ENCODE results near the gene EDNRA.

EDNRA gene

DNA sequence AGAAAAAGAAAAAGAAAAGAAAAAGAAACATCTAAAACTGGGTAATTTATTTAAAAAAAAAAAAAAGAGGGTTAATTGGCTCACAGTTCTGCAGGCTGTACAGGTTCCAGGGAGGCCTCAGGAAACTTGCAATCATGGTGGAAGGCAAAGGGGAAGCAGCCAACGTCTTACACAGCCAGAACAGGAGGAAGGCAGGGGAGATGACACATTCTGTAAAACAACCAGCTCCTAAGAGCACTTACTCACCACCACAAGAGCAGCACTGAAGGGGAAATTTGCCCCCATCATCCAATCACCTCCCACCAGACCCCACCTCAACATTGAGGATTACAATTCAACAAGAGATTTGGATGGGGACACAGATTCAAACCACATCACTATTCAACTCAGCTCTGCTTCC is 99.5 kb downstream of the EDNRA start:
- DNase-seq, result no peak

DNA sequence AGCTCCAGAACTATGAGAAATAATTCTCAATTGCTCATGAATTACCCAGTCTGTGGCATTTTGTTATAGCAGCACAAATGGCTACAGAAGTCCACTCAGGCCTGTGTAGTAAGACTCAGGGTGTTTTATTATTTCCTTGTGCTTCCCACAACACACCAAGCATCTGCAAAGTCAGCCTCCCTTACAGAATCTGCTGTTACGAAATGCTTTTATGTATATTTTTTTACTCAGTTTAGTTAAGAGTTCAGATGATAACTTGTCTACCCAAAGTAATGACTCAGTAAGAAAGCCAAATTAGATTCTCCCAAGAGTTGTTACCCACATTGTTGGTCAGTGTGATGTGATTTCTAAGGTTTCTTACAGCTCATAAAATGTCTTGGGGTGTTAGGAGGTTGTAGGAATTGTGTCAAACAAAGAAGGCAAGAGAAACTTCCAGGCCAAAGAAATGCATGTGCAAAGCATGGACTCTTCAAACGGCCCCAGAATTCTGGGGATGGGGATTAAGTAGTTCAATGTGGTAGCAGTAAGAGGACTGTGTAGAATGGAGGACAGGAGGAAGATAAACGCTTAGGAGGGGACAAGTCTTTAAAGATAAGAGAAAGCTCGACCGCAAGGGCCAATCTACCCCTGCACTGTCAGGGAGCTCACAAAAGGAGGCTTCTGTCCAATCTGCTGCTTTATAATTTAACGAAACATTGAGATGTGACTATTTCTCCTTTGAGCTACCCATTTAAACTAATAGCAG is 100.9 kb downstream of the EDNRA start:
- Mint-ChIP-seq H3K4me3 (no peak overlapping the region), H3K9me3 (peaks cover 3% of the 10 kb centered on the region), H3K4me1 (ENCODE audit: low read depth) (no peaks in the 10 kb centered on the region), H3K27ac (no peak overlapping the region), H3K27me3 (peaks cover 10% of the 10 kb centered on the region), H3K36me3 (ENCODE audit: low read depth) (no peaks in the 10 kb centered on the region)
- no peak for DNase-seq

More for the DNA sequence above, 99.5 kb downstream of the EDNRA start:
- Mint-ChIP-seq H3K4me1 (ENCODE audit: low read depth) (no peaks in the 10 kb centered on the region), H3K36me3 (ENCODE audit: low read depth) (no peaks in the 10 kb centered on the region), H3K27me3 (peaks cover 2% of the 10 kb centered on the region), H3K4me3 (no peak overlapping the region), H3K27ac (no peak overlapping the region), H3K9me3 (peaks cover 3% of the 10 kb centered on the region)

DNA sequence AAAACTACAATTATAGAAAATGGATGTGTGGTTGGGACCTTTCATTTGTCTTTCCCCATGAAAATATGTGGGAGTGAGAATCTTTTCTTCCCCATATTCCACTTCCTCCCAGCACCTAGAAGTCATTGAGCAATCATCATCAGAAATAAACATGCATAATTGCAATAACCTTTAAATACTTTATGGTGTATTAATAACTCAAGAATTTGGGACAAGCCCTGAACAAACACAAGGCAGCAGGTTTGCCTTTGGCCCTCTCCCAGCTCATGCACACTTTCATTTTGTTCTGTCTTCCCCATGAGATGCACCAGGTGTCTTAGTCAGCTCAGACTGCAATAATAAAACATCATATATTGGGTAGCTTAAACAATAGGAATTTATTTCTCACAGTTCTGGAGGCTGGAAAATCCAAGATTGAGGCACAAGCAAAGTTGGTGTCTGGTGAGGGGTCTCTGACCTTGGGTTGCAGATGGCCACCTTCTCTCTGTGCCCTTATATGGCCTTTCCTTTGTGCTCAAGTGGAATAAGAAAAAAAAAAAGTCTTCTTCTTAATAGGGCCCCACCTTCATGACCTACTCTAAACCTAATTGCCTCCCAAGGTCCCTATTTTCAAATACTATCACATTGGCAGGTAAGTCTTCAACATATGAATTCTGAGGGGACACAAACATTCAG is 101.6 kb downstream of the EDNRA start:
- peaks cover 3% of the 10 kb centered on the region for H3K9me3 Mint-ChIP-seq
- H3K27me3 Mint-ChIP-seq, result peaks cover 10% of the 10 kb centered on the region
- no peaks in the 10 kb centered on the region for H3K36me3 Mint-ChIP-seq (ENCODE audit: low read depth)
- no peak for DNase-seq
- H3K4me3 Mint-ChIP-seq, result no peak overlapping the region
- H3K4me1 Mint-ChIP-seq (ENCODE audit: low read depth), result no peaks in the 10 kb centered on the region
- H3K27ac Mint-ChIP-seq, result no peak overlapping the region

DNA sequence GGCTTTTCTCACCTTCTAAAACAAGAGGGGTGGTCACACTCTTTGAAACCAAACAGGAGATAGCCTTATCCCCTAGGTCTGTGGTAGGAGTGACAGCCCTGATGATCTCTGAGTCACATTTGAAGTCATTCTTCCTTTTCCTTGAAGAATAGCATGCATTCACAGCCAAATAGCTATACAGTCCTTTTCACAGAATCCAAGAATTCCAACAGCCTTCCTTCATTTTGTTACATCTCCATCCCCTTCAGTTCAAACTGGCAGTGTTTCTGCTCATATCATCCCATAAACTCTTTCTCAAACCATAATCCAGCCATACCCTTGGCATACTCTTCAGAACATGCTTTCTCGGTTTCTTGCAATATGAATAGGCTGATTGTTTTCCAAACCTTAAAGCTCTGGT is 103.0 kb downstream of the EDNRA start:
- H3K9me3 Mint-ChIP-seq, result peaks cover 3% of the 10 kb centered on the region
- DNase-seq, result no peak
- H3K27me3 Mint-ChIP-seq, result peaks cover 10% of the 10 kb centered on the region
- H3K36me3 Mint-ChIP-seq (ENCODE audit: low read depth), result no peaks in the 10 kb centered on the region
- H3K4me3 Mint-ChIP-seq, result no peak overlapping the region
- H3K4me1 Mint-ChIP-seq (ENCODE audit: low read depth), result no peaks in the 10 kb centered on the region
- no peak overlapping the region for H3K27ac Mint-ChIP-seq

DNA sequence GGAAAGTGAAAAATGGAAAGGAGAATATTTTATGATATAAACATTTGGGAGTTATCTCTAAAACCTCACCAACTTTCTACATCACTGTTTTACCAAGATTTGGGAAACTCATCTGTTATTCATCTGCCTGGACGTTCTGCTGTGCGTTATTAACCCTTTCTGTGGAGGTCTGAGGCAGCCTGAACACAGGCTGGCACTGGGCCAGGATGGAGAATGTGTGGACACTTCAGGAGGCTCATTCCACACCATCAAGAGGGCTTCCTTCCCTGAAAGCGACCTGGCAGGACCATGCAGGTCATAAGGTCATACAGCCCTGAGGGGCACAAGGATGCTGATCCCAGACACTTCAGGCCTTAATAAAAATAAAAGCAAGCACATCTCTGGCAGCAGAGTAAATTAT is 105.1 kb downstream of the EDNRA start:
- no peak for DNase-seq
- Mint-ChIP-seq H3K4me1 (ENCODE audit: low read depth) (peaks cover 2% of the 10 kb centered on the region), H3K9me3 (peaks cover 3% of the 10 kb centered on the region), H3K27me3 (peaks cover 10% of the 10 kb centered on the region), H3K27ac (no peak overlapping the region), H3K36me3 (ENCODE audit: low read depth) (no peaks in the 10 kb centered on the region), H3K4me3 (no peak overlapping the region)

DNA sequence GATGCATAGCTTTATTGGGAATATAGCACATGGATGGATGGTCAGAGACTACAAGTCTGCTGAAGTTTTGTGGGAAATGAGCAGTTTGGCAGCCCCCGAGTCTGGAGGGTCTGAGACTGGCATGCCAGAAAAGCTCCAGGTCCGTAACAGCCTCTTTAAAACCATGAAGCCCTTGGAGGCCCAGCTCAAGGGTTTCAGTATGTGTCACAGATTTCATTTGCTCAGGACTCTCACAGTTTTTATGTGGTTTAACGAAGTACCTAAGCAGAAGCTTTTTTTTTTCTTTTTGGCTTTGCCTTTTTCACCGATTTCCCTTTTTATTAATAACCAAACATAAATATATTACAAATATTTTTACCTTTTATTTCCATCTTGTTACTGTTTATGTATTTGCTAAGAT is 105.7 kb downstream of the EDNRA start:
- peaks cover 10% of the 10 kb centered on the region for H3K27me3 Mint-ChIP-seq
- no peak for DNase-seq
- H3K27ac Mint-ChIP-seq, result no peak overlapping the region
- no peak overlapping the region for H3K4me3 Mint-ChIP-seq
- no peaks in the 10 kb centered on the region for H3K36me3 Mint-ChIP-seq (ENCODE audit: low read depth)
- peaks cover 2% of the 10 kb centered on the region for H3K4me1 Mint-ChIP-seq (ENCODE audit: low read depth)
- H3K9me3 Mint-ChIP-seq, result peaks cover 3% of the 10 kb centered on the region

DNA sequence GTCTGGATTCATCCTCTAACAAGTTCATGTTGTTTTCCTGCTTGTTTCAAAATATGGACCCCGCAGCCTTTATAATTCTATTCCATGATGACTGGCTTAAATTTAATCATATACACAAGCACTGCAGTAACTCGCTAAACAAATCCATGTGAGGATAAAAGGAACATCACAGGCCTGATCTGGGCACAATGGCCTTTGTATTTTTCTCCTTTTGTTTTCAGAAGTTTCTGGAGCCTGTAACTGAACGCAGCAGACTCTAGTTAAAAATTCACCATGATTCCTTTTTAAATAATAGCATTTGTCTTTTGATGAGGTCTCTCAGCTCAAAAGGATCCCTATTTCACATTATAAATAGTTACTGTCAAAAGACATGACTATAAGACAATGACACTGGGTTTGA is 106.1 kb downstream of the EDNRA start:
- Mint-ChIP-seq H3K27me3 (peaks cover 10% of the 10 kb centered on the region), H3K4me1 (ENCODE audit: low read depth) (peaks cover 2% of the 10 kb centered on the region), H3K4me3 (no peak overlapping the region), H3K36me3 (ENCODE audit: low read depth) (no peaks in the 10 kb centered on the region), H3K9me3 (peaks cover 3% of the 10 kb centered on the region), H3K27ac (no peak overlapping the region)
- DNase-seq, result no peak

DNA sequence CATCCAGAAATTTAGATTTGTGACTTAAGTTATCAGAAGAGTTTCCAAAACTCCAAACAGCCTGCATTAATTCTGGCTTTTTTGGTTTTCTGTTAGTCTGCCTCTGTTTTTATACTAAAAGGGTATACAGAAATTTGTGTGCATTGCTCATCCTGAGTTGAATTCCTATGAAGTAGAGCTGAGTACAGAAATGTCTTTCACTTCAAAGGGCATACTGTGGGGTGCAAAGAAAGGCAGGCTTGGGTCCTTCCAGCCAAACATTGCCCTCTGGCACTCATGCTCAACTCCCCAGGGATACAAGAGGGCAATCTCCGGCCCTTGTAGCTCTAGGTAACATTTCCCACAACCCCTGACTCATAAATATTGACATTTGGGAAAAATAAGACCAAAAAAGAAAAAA is 108.7 kb downstream of the EDNRA start:
- no peak overlapping the region for H3K27ac Mint-ChIP-seq
- DNase-seq, result no peak
- peaks cover 4% of the 10 kb centered on the region for H3K4me1 Mint-ChIP-seq (ENCODE audit: low read depth)
- H3K4me3 Mint-ChIP-seq, result no peak overlapping the region
- H3K27me3 Mint-ChIP-seq, result peaks cover 16% of the 10 kb centered on the region
- peaks cover 2% of the 10 kb centered on the region for H3K9me3 Mint-ChIP-seq
- no peaks in the 10 kb centered on the region for H3K36me3 Mint-ChIP-seq (ENCODE audit: low read depth)

DNA sequence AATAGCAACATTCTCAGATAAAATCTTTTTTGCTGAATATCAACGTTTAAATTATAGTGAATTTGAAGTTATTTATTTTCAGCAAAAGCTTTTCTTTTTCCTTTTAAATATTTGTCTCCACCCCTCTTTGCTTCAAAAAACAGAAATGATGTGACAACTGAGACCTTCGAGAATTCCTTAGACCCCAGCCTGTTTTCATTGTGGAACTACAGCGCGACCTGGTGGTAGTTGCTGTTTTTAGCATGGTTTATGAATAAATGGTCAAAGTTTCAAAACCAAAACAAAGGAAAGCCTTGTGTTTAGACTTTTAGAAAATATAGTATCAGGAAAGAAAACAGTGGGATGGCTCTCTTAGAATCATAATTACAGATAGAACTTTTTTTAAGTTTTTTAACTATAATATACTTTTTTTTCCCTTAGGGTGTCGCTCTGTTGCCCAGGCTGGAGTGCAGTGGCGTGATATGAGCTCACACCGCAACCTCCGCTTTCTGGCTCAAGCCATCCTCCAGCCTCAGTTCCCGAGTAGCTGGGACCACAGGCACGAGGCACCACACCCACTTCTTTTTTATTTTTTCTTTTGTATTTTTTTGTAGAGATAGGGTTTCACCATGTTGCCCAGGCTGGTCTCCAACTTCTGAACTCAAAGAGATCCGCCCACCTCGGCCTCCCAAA is 109.5 kb downstream of the EDNRA start:
- peaks cover 4% of the 10 kb centered on the region for H3K4me1 Mint-ChIP-seq (ENCODE audit: low read depth)
- H3K9me3 Mint-ChIP-seq, result no peaks in the 10 kb centered on the region
- H3K27me3 Mint-ChIP-seq, result peaks cover 14% of the 10 kb centered on the region
- no peaks in the 10 kb centered on the region for H3K36me3 Mint-ChIP-seq (ENCODE audit: low read depth)
- H3K4me3 Mint-ChIP-seq, result no peak overlapping the region
- peak; percentile 39 for DNase-seq
- H3K27ac Mint-ChIP-seq, result no peak overlapping the region

DNA sequence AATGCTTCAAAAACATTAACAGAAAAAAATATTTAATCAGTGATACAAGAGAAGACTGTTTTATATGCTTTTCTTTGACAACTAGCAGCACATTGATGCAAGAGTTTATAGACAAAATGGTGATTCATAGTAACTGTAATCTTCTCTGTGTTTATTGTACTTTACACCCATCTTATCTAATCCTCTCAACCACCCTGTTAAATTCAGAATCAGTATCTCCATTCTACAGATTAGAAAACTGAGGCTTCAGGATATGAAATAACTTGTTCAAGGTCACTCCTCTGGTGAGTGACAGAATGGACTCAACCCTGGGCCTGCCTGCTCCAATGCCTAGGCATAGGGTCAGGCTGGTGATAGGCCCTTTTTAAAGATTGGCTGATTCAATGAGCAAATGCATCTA is 110.2 kb downstream of the EDNRA start:
- Mint-ChIP-seq H3K4me3 (no peak overlapping the region), H3K27me3 (peaks cover 7% of the 10 kb centered on the region)

DNA sequence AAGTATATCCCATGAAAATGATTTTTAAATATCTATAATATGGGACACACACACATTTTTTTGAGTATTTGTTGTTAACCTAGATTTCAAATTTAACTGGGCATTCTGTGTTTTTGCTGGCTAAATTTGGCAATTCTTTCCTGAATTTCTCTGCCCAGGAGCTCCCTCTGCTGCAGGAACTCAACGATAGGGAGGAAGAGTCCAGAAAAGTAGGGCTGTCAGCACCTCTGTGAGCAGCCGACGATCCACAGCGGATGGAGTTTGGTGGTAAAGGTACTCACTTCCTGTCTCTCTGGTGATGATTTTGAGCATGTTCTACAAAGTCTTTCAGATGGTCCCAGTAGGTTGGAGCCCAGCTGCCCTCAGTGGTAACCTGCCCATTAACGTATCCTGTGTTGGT is 113.2 kb downstream of the EDNRA start:
- H3K27me3 Mint-ChIP-seq, result peaks cover 6% of the 10 kb centered on the region
- no peaks in the 10 kb centered on the region for H3K9me3 Mint-ChIP-seq
- no peak overlapping the region for H3K4me3 Mint-ChIP-seq
- no peak for DNase-seq
- H3K36me3 Mint-ChIP-seq (ENCODE audit: low read depth), result no peaks in the 10 kb centered on the region
- H3K27ac Mint-ChIP-seq, result no peak overlapping the region
- peaks cover 4% of the 10 kb centered on the region for H3K4me1 Mint-ChIP-seq (ENCODE audit: low read depth)

More for the DNA sequence above, 110.2 kb downstream of the EDNRA start:
- no peak overlapping the region for H3K27ac Mint-ChIP-seq
- no peaks in the 10 kb centered on the region for H3K36me3 Mint-ChIP-seq (ENCODE audit: low read depth)
- H3K9me3 Mint-ChIP-seq, result no peaks in the 10 kb centered on the region
- H3K4me1 Mint-ChIP-seq (ENCODE audit: low read depth), result peaks cover 4% of the 10 kb centered on the region
- no peak for DNase-seq

Measured in activated T-cell treated with anti-CD3 and anti-CD28 coated beads, Interleukin-2, amount 50 U/mL, for 24 hours (primary cell).